Right renal pelvis (tissue), 4 donors: ENCODE results near the gene DBF4B. TPM values are rescaled to one million over a fixed set of nuclear protein-coding genes. Genes with fewer than 3 reads are reported as not detected.

Source experiments
- DNase-seq, 4 donors: peaks; one replicate each; pipeline ENCODE4 v3.0.0-alpha.2; 2013; ENCODE audit warnings: low read depth in 4 of 4, low spot score in 3 of 4, missing footprints in 1 of 4
- polyA plus RNA-seq, 4 donors: library from polyadenylated mRNA; unstranded; fragments of 120-200 nt; gene quantifications; one replicate each; pipeline ENCODE4 v1.2.1, GENCODE V29; 2013; ENCODE audit not compliant: insufficient read length in 4 of 4

DBF4B gene
- polyA plus RNA-seq, 4 donors = 9.2 to 13.9 (median 11.7) TPM

DNA sequence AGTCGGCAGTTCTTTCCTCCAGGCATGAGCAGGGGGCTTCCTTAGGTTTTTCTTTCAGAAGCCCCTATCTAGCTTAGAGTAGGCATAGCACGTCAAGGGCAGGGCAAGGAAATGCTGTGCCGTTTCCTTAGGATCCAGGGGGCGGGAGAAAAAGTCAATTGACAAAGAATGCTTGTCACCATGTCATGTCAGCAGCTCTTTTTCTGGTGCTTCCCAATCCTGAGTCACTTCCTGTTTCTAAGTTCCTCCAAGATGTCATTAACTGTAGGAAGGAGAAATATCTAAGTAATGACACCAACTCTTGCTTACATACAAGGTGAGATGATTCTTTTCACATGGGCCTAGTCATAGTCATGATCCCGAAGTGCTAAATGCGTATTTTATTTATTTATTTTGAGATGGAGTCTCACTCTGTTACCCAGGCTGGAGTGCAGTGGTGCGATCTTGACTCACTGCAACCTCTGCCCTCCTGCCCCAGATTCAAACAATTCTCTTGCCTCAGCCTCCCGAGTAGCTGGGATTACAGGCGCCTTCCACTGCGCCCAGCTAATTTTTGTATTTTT, 86.5 kb downstream of the DBF4B start:
- DNase-seq = no peak

DNA sequence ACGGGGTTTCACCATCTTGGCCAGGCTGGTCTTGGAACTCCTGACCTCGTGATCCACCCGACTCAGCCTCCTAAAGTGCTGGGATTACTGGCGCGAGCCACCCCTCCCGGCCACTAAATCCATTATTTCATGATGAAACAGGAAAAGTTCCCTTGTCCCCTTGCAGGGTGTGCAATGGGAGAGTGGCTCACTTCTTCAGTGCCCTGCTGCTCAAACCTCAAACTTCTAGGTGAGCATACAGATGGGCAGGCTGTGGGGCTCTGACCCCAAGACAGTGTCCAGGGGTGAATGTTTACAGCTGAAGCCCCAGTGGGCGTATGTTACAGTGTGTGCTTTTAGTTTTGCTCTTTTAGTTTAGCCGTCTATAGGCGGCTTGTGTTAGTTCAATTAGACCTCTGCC, 87.0 kb downstream of the DBF4B start:
- DNase-seq = no peak

DNA sequence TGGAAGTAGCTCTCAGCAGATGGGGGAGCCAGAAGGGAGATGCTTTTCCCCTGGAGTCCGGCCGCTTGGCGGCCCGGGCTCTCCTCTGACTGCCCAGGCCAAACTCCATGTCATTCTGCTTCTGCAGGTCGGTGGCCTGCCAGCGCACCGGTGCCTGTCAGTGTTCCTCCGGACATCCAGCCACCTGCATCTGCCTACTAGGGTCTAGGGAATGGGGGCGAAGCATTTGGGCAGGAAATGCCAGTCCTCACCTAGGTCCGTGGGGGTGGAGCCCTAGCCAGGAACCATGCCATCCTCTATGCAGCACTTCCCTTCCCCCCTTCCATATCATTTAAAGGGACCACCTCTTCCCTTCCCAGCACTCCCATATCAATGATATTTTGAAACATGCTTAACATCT, 87.5 kb downstream of the DBF4B start:
- no peak for DNase-seq

DNA sequence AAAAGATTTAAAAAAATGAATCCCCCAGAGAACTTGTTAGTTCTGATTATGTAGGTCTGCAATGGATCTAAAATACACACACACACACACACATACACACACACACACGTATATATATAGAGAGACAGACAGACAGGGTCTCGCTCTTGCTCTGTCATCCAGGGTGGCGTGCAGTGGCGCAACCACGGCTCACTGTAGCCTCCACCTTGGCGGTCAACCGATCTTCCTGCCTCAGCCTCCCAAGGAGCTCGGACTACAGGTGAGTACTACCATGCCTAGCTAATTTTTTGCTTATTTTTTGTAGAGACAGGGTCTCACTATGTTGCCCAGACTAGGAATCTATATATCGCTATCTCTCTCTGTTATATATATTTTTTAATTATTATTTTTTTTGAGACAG, 88.3 kb downstream of the DBF4B start:
- no peak for DNase-seq

DNA sequence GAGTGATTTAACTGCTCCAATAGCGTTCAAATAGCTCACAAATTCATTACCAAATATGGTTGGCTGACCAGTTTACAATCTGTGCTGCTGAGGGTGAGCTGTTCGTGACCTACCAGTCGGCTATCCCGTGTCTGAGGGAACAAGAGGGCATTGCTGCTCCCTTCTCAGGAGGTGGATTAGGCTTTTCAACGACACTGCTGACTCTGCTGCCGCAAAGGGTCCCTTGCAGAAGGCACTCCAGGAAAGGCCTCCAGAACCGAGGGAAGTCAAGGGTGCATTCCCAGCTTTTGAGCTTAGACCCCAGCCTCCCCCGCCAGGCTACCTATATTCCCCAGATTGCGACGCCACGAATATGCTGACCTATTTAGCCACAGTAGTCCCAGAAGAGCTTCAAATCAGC, 89.3 kb downstream of the DBF4B start:
- no peak for DNase-seq

DNA sequence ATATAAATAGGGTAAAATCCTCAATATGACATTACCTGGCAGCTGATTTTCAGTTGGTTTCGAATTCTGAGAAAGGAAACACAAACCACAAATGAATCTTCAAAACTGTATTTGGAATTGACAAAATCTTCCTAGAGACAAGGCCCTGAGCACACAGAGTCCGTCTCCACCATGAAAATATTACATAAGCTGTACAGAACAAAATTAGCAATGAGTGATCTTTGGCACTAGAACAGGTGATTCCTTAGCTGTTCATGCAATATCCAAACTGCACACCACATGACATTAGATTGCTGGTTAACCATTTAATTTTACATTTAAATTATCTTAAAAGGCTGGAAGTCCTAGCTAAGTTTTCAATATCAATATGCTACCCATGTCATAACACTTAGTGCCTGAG, 89.9 kb downstream of the DBF4B start:
- no peak for DNase-seq

Other genes with a start within 250 kb of the DBF4B start
- gene GPATCH8, start 205.3 kb upstream of the DBF4B start, polyA plus RNA-seq = 10 to 100 TPM; 42.4 to 49.5 (median 44.4) TPM
- gene FZD2, start 151.2 kb upstream of the DBF4B start, polyA plus RNA-seq = 10 to 100 TPM; 27.7 to 42.2 (median 32.1) TPM
- 1 to 10 TPM; 1.6 to 2.1 (median 1.9) TPM for gene MEIOC, start 52.2 kb upstream of the DBF4B start, polyA plus RNA-seq
- 10 to 100 TPM; 33.1 to 38.6 (median 35.8) TPM for gene CCDC43, start 18.9 kb upstream of the DBF4B start, polyA plus RNA-seq
- 1 to 10 TPM; 2.2 to 3.7 (median 2.7) TPM for gene ADAM11, start 50.3 kb downstream of the DBF4B start, polyA plus RNA-seq
- gene GJC1, start 121.6 kb downstream of the DBF4B start, polyA plus RNA-seq = 10 to 100 TPM; 20.4 to 23.2 (median 21.4) TPM
- gene HIGD1B, start 139.2 kb downstream of the DBF4B start, polyA plus RNA-seq = 1 to 10 TPM; 1.0 to 1.8 (median 1.2) TPM
- 100 to 1,000 TPM; 101 to 120 (median 114) TPM for gene EFTUD2, start 190.8 kb downstream of the DBF4B start, polyA plus RNA-seq
- gene GFAP, start 206.8 kb downstream of the DBF4B start, polyA plus RNA-seq = under 1 TPM; 0.40 to 0.74 (median 0.52) TPM
- gene KIF18B, start 239.1 kb downstream of the DBF4B start, polyA plus RNA-seq = 10 to 100 TPM; 10.5 to 12.3 (median 11.3) TPM